ENCODE results near the gene EPHB2. TPM values are rescaled to one million over a fixed set of nuclear protein-coding genes. Genes with fewer than 3 reads are reported as not detected.

Gene EPHB2
- total RNA-seq, 2 experiments from 2014 or later = 0.08 TPM; not detected in 1

GRCh38 chr1:22914156-22914555 lies 203.5 kb downstream of the EPHB2 start:
- no peaks in the 10 kb centered on the region for H3K4me1 Mint-ChIP-seq (ENCODE audit: low read depth)
- peaks cover 10% of the 10 kb centered on the region for H3K27me3 Mint-ChIP-seq
- DNase-seq (no peak), ATAC-seq (ENCODE audit: poor library complexity) (no peak)
- H3K36me3 Mint-ChIP-seq (ENCODE audit: low read depth) = no peaks in the 10 kb centered on the region
- no peak for TF ChIP-seq CTCF (IDR thresholded peaks at IDR 0.05)
- Histone ChIP-seq H3K27ac (ENCODE audit: low read depth in 1 of 2, low read length in 2 of 2) (no peak overlapping the region), H3K9me3 (ENCODE audit: control insufficient read depth in 1 of 2, insufficient read depth in 1 of 2, low read length in 2 of 2) (no peaks in the 10 kb centered on the region), H3K36me3 (ENCODE audit: insufficient read depth, low read length) (no peaks in the 10 kb centered on the region), H3K4me3 (ENCODE audit: low read length) (no peak overlapping the region), H3K27me3 (ENCODE audit: control insufficient read depth in 1 of 2, insufficient read depth in 2 of 2, low read length in 2 of 2) (peaks cover 2 to 4% of the 10 kb centered on the region in 2 experiments), H3K4me1 (ENCODE audit: insufficient read depth, low read length) (no peaks in the 10 kb centered on the region)
- H3K9me3 Mint-ChIP-seq = no peaks in the 10 kb centered on the region
- ChIA-PET POLR2A (no interaction called here), CTCF (no interaction called here)
- H3K27ac Mint-ChIP-seq = no peak overlapping the region
- H3K4me3 Mint-ChIP-seq = no peak overlapping the region
- intact Hi-C loops (cut with DNase I, micrococcal nuclease) = no loop called here

GRCh38 chr1:22914633-22915217 lies 204.1 kb downstream of the EPHB2 start:
- Mint-ChIP-seq H3K4me3 (no peak overlapping the region), H3K27ac (no peak overlapping the region), H3K9me3 (no peaks in the 10 kb centered on the region), H3K36me3 (ENCODE audit: low read depth) (no peaks in the 10 kb centered on the region), H3K4me1 (ENCODE audit: low read depth) (no peaks in the 10 kb centered on the region), H3K27me3 (peaks cover 10% of the 10 kb centered on the region)
- POLR2A ChIA-PET = no interaction called here
- Histone ChIP-seq H3K27me3 (ENCODE audit: control insufficient read depth in 1 of 2, insufficient read depth in 2 of 2, low read length in 2 of 2) (peaks cover 2 to 4% of the 10 kb centered on the region in 2 experiments), H3K4me3 (ENCODE audit: low read length) (no peak overlapping the region), H3K36me3 (ENCODE audit: insufficient read depth, low read length) (no peaks in the 10 kb centered on the region), H3K9me3 (ENCODE audit: control insufficient read depth in 1 of 2, insufficient read depth in 1 of 2, low read length in 2 of 2) (no peaks in the 10 kb centered on the region), H3K4me1 (ENCODE audit: insufficient read depth, low read length) (no peaks in the 10 kb centered on the region), H3K27ac (ENCODE audit: low read depth in 1 of 2, low read length in 2 of 2) (no peak overlapping the region)
- no peak for DNase-seq
- no peak for ATAC-seq (ENCODE audit: poor library complexity)
- no peak for TF ChIP-seq CTCF (IDR thresholded peaks at IDR 0.05)
- CTCF ChIA-PET = no interaction called here
- intact Hi-C loops (cut with DNase I, micrococcal nuclease) = no loop called here

GRCh38 chr1:22915231-22915630 lies 204.6 kb downstream of the EPHB2 start:
- H3K4me1 ChIP-seq (ENCODE audit: insufficient read depth, low read length) = no peaks in the 10 kb centered on the region
- Mint-ChIP-seq H3K4me1 (ENCODE audit: low read depth) (no peaks in the 10 kb centered on the region), H3K4me3 (no peak overlapping the region), H3K27ac (no peak overlapping the region), H3K27me3 (peaks cover 10% of the 10 kb centered on the region), H3K9me3 (no peaks in the 10 kb centered on the region), H3K36me3 (ENCODE audit: low read depth) (no peaks in the 10 kb centered on the region)
- intact Hi-C loops (cut with DNase I, micrococcal nuclease) = no loop called here
- TF ChIP-seq CTCF (IDR thresholded peaks at IDR 0.05) = no peak
- ATAC-seq (ENCODE audit: poor library complexity) (no peak), DNase-seq (no peak)
- peaks cover 2 to 4% of the 10 kb centered on the region in 2 experiments for H3K27me3 ChIP-seq (ENCODE audit: control insufficient read depth in 1 of 2, insufficient read depth in 2 of 2, low read length in 2 of 2)
- CTCF ChIA-PET = no interaction called here
- no peak overlapping the region for H3K4me3 ChIP-seq (ENCODE audit: low read length)
- H3K36me3 ChIP-seq (ENCODE audit: insufficient read depth, low read length) = no peaks in the 10 kb centered on the region
- H3K27ac ChIP-seq (ENCODE audit: low read depth in 1 of 2, low read length in 2 of 2) = no peak overlapping the region
- no peaks in the 10 kb centered on the region for H3K9me3 ChIP-seq (ENCODE audit: control insufficient read depth in 1 of 2, insufficient read depth in 1 of 2, low read length in 2 of 2)
- POLR2A ChIA-PET = no interaction called here
